Smooth muscle cell (in vitro differentiated cells): ENCODE measurements around the gene NR2F6. TPM values are rescaled to one million over a fixed set of nuclear protein-coding genes. Genes with fewer than 3 reads are reported as not detected.

Source experiments
- DNase-seq: peaks from one replicate; lab custom pipeline; 2025; ENCODE audit not compliant: unreplicated experiment; lab: John Stamatoyannopoulos, UW
- H2AFZ ChIP-seq: fragments of 200-600 bp; sonication (generic); 2 replicates; pipeline ENCODE4 v1.6.0; 2016; ENCODE audit warnings: antibody characterized with exemption, low read depth, mild to moderate bottlenecking
- H3F3A ChIP-seq: fragments of 200-600 bp; sonication (generic); 2 replicates; pipeline ENCODE4 v1.6.0; 2017; ENCODE audit warnings: antibody characterized with exemption, low read depth
- H3K27ac ChIP-seq: fragments of 200-600 bp; sonication (generic); 2 replicates; pipeline ENCODE4 v1.5.1; 2016; ENCODE audit warnings: low read depth, mild to moderate bottlenecking
- H3K27me3 ChIP-seq: fragments of 200-600 bp; sonication (generic); 2 replicates; pipeline ENCODE4 v1.6.1; 2016; ENCODE audit warnings: low read depth, mild to moderate bottlenecking
- H3K36me3 ChIP-seq: fragments of 200-600 bp; sonication (generic); 2 replicates; pipeline ENCODE4 v1.5.1; 2016; ENCODE audit warnings: low read depth
- H3K4me1 ChIP-seq: fragments of 200-600 bp; sonication (generic); 2 replicates; pipeline ENCODE4 v1.5.1; 2016; ENCODE audit warnings: low read depth
- H3K4me2 ChIP-seq: fragments of 200-600 bp; sonication (generic); 2 replicates; pipeline ENCODE4 v1.6.0; 2016; ENCODE audit warnings: mild to moderate bottlenecking
- H3K4me3 ChIP-seq: fragments of 200-600 bp; sonication (generic); 2 replicates; pipeline ENCODE4 v1.5.1; 2016; ENCODE audit warnings: mild to moderate bottlenecking
- H3K79me2 ChIP-seq: fragments of 200-600 bp; sonication (generic); 2 replicates; pipeline ENCODE4 v1.6.0; 2016; ENCODE audit warnings: low read depth, mild to moderate bottlenecking
- H3K9ac ChIP-seq: fragments of 200-600 bp; sonication (generic); 2 replicates; pipeline ENCODE4 v1.6.0; 2016; ENCODE audit warnings: low read depth
- H3K9me3 ChIP-seq: fragments of 200-600 bp; sonication (generic); replicated peaks from 2 replicates; pipeline ENCODE4 v1.5.1; 2016; ENCODE audit warnings: low read depth
- H4K20me1 ChIP-seq: fragments of 200-600 bp; sonication (generic); 2 replicates; pipeline ENCODE4 v1.6.0; 2016; ENCODE audit warnings: low read depth
- WGBS: methylation state at CpG from one replicate; pipeline ENCODE4 v1.1.7; 2016; ENCODE audit warnings: low lambda C conversion rate; 5-methylcytosine and 5-hydroxymethylcytosine counted together
- polyA plus RNA-seq: library from polyadenylated mRNA; unstranded; fragments of >200 nt; fragmentation: Nextera tagmentation; extraction: Ambion mirVana; gene quantifications from 2 replicates; pipeline ENCODE4 v1.2.1, GENCODE V29; 2016
- total RNA-seq: library from RNA; depleted of rRNA; stranded (reverse); fragments of >200 nt; gene quantifications from 2 replicates; pipeline ENCODE4 v1.2.3, GENCODE V29; 2014
- TF ChIP-seq, protein P1 (sequence below): fragments of 200-600 bp; sonication (generic); IDR thresholded peaks from 2 replicates; pipeline ENCODE4 v1.5.1; 2017; ENCODE audit warnings: borderline replicate concordance, mild to moderate bottlenecking, antibody characterized with exemption; ENCODE audit not compliant: insufficient read depth, poor library complexity, severe bottlenecking

NR2F6 gene
- total and polyA plus RNA-seq, 2 experiments from 2014 or later: 57.4 to 104 TPM

DNA sequence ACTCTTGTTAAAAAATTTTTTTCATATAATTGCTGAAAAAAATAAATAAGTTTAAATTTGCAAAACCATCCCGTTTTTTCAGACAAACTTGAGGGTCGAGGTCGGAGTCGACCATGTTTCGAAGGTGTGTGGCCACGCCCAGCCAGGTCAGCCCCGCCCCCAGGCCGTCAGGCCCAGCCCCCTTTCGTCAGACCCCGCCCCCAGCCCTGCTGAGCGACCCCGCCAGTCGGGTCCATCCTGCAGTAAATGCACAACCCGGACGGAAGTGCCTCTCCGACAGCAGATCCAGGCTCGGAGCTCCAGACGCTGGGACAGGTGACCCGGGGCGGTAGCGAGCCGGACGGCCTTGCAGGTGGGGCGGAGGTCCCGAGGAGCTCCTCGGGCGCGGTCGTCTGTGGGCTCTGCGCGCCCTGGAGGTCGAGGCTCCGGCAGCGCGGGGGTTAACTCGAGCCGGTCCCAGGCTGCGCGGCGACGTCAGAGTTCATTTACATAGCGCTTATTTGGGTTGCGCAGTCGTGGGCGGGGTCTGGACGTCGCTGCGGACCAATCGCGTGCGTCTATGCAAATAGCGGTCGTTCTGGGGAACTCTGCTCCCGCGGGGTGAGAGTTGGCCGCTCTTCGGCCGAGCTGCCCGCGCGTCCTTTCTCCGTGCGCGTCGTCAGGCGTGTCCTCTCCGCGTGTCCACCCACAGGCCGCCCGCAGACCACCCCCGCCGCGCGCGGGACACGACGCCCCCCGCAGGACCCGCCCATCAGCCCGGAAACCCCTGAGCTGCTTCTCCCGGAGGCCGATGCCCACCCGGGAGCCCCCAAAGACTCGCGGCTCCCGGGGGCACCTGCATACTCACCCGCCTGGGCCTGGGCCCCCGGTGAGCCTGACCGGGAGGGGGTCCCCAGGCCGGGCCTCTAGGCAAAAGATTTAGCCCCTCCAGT is 19.5 kb downstream of the NR2F6 start, which contains the start of gene OCEL1:
TSS of gene OCEL1 (plus strand) at position 225 of the 932 bp plus-strand sequence. CDS start at position 247, 22 bp downstream.
- Histone ChIP-seq H4K20me1 (no peaks in the 10 kb centered on the region), H3K4me1 (peaks cover 5% of the 10 kb centered on the region), H3K9me3 (no peaks in the 10 kb centered on the region), H2AFZ (peak within 1 kb of the TSS; percentile 18), H3K36me3 (no peaks in the 10 kb centered on the region), H3K4me2 (peak within 1 kb of the TSS; percentile 96), H3K9ac (peak within 1 kb of the TSS; percentile 67), H3K27me3 (no peaks in the 10 kb centered on the region), H3F3A (peaks cover 21% of the 10 kb centered on the region), H3K27ac (peak within 1 kb of the TSS; percentile 48), H3K79me2 (no peaks in the 10 kb centered on the region), H3K4me3 (peak within 1 kb of the TSS; percentile 70)
- DNase-seq: peak; percentile 97
- under 1% methylated on average over 63 of the region's 90 CpGs for WGBS
- TF ChIP-seq, protein P1, sequence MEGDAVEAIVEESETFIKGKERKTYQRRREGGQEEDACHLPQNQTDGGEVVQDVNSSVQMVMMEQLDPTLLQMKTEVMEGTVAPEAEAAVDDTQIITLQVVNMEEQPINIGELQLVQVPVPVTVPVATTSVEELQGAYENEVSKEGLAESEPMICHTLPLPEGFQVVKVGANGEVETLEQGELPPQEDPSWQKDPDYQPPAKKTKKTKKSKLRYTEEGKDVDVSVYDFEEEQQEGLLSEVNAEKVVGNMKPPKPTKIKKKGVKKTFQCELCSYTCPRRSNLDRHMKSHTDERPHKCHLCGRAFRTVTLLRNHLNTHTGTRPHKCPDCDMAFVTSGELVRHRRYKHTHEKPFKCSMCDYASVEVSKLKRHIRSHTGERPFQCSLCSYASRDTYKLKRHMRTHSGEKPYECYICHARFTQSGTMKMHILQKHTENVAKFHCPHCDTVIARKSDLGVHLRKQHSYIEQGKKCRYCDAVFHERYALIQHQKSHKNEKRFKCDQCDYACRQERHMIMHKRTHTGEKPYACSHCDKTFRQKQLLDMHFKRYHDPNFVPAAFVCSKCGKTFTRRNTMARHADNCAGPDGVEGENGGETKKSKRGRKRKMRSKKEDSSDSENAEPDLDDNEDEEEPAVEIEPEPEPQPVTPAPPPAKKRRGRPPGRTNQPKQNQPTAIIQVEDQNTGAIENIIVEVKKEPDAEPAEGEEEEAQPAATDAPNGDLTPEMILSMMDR: no peak

DNA sequence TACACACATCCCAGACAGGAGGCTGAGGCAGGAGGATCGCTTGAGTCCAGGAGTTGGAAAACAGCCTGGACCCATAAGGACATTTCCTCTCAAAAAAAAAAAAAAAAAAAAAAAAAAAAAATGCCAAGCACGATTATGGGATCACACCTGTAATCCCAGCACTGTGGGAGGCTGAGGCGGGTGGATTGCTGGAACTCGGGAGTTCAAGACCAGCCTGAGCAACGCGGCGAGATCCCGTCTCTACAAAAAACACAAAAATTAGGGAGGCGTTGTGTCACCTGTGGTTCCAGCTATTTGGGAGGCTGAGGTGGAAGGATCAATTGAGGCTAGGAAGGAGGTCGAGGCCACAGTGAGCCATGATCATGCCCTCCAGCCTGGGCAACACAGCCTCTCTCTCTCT is 20.7 kb downstream of the NR2F6 start:
- H4K20me1 ChIP-seq: no peaks in the 10 kb centered on the region
- DNase-seq: no peak
- WGBS: 95% methylated on average over 10 of the region's 10 CpGs
- no peak overlapping the region for H3K27ac ChIP-seq
- H3F3A ChIP-seq: peaks cover 19% of the 10 kb centered on the region
- H3K79me2 ChIP-seq: no peaks in the 10 kb centered on the region
- no peak overlapping the region for H3K9ac ChIP-seq
- H3K4me3 ChIP-seq: no peak overlapping the region
- H3K9me3 ChIP-seq: no peaks in the 10 kb centered on the region
- no peaks in the 10 kb centered on the region for H3K27me3 ChIP-seq
- H3K4me1 ChIP-seq: peaks cover 5% of the 10 kb centered on the region
- H3K36me3 ChIP-seq: no peaks in the 10 kb centered on the region
- TF ChIP-seq, protein P1: no peak
- peak overlapping the region; percentile 96 for H3K4me2 ChIP-seq
- no peak overlapping the region for H2AFZ ChIP-seq

DNA sequence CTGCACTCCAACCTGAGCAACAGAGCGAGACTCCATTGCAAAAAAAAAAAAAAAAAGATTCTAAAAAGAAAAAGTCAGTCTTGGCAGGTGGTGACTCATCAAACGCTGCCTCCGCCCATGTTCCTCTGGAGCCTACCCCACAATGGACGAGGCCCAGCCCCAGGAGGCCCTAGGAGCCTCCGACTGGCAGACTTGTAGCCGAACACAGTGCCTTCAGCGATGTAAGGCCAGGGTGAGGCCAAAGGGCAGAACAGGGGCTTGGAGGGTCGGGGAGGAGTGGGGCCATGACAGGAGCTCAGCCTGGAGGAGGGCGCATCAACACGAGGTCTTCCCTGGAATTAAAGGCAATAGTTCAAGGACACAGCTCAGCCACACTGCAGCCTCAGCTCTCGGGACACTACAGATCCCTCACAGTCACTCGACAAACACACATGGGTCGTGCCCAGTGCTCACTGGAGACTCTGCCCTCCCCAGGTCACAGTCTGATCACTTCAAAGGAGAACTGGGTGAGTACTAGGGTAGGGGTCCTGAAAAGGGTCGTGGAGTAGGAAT is 25.4 kb downstream of the NR2F6 start:
- Histone ChIP-seq H3K9ac (no peak overlapping the region), H3K27me3 (no peaks in the 10 kb centered on the region), H4K20me1 (no peaks in the 10 kb centered on the region), H3K79me2 (no peaks in the 10 kb centered on the region), H3K27ac (no peak overlapping the region), H3F3A (peaks cover 9% of the 10 kb centered on the region), H2AFZ (no peak overlapping the region), H3K9me3 (no peaks in the 10 kb centered on the region), H3K4me3 (no peak overlapping the region), H3K4me2 (no peak overlapping the region), H3K36me3 (no peaks in the 10 kb centered on the region), H3K4me1 (no peaks in the 10 kb centered on the region)
- TF ChIP-seq, protein P1: no peak
- 69% methylated on average over 12 of the region's 14 CpGs for whole genome bisulfite sequencing
- no peak for DNase-seq
